Ishikawa (cell line): ENCODE data around the gene DEPDC1B.

ENCODE experiments used
- CEBPB ChIP-seq: IDR thresholded peaks from 2 replicates; pipeline ENCODE4 v1.6.1; 2012
- EGR1 ChIP-seq: IDR thresholded peaks from 2 replicates; pipeline ENCODE4 v1.6.1; 2012
- EP300 ChIP-seq: IDR thresholded peaks from 2 replicates; pipeline ENCODE4 v1.6.1; 2012; ENCODE audit warnings: borderline replicate concordance
- RAD21 ChIP-seq: IDR thresholded peaks from 2 replicates; pipeline ENCODE4 v1.6.1; 2012; ENCODE audit warnings: low read depth
- REST ChIP-seq: IDR thresholded peaks from 2 replicates; pipeline ENCODE4 v1.6.1; 2012; ENCODE audit warnings: low read depth, mild to moderate bottlenecking
- TEAD4 ChIP-seq: IDR thresholded peaks from 2 replicates; pipeline ENCODE4 v1.6.1; 2012
- YY1 ChIP-seq: IDR thresholded peaks from 2 replicates; pipeline ENCODE4 v1.6.1; 2012; ENCODE audit warnings: low read depth
- TF ChIP-seq, protein P1 (sequence below): IDR thresholded peaks from 2 replicates; pipeline ENCODE4 v1.6.1; 2012
- TF ChIP-seq, protein P2 (sequence below): IDR thresholded peaks from 2 replicates; pipeline ENCODE4 v1.6.1; 2012

DNA sequence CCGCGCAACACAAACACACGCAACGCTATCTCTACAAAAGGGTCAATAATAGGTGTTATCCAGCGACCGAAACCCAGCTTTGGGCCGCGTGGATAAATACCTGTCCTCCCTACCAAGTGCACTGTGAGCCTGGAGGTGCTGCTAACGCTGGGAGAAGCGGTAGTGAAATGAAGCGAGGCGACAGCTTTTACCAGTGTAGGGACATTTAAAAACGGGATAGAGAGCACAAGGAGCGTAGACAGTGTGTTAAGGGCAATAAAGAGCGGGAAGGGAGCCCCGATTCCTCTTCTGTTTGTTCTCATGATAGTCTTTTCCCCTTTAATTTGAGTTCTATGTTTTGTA, 421 bp upstream of the DEPDC1B start:
- no peak for TF ChIP-seq EP300
- TF ChIP-seq TEAD4, result no peak
- no peak for TF ChIP-seq CEBPB
- TF ChIP-seq, protein P1, sequence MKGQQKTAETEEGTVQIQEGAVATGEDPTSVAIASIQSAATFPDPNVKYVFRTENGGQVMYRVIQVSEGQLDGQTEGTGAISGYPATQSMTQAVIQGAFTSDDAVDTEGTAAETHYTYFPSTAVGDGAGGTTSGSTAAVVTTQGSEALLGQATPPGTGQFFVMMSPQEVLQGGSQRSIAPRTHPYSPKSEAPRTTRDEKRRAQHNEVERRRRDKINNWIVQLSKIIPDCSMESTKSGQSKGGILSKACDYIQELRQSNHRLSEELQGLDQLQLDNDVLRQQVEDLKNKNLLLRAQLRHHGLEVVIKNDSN, result no peak
- no peak for TF ChIP-seq EGR1
- TF ChIP-seq, protein P2, sequence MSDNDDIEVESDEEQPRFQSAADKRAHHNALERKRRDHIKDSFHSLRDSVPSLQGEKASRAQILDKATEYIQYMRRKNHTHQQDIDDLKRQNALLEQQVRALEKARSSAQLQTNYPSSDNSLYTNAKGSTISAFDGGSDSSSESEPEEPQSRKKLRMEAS, result no peak
- no peak for TF ChIP-seq REST
- TF ChIP-seq RAD21, result no peak
- TF ChIP-seq YY1, result no peak
